22Rv1 (cell line): ENCODE data around the gene MTG2.

ENCODE experiments used
- CTCF ChIP-seq: fragments of 450-650 bp; IDR thresholded peaks from 2 replicates; pipeline ENCODE4 v1.5.1; 2017; ENCODE audit warnings: mild to moderate bottlenecking
- ZFX ChIP-seq: fragments of 450-650 bp; IDR thresholded peaks from 2 replicates; pipeline ENCODE4 v1.6.1; 2017; ENCODE audit warnings: antibody characterized with exemption, borderline replicate concordance

GRCh38 chr20:62246431-62246830, 63.6 kb downstream of the MTG2 start:
- TF ChIP-seq CTCF (no peak), ZFX (no peak)
